Stomach smooth muscle (tissue), 2 donors: ENCODE measurements around the gene VCX3B.
"Not testable (repeated sequence)": the region's sequence is repeated elsewhere in the genome, so short reads cannot be mapped to it uniquely, and the experiment has no call there.

ENCODE experiments used
- H3K27ac ChIP-seq: one replicate; pipeline ENCODE4 v1.7.0; 2013; ENCODE audit warnings: mild to moderate bottlenecking, low read length, inconsistent platforms
- H3K27me3 ChIP-seq, 2 donors: one replicate each; pipeline ENCODE4 v1.7.0; 2013; ENCODE audit warnings: low read length in 2 of 2; ENCODE audit not compliant: insufficient read depth in 2 of 2, control insufficient read depth in 1 of 2
- H3K36me3 ChIP-seq, 2 donors: one replicate each; pipeline ENCODE4 v1.7.0; 2013; ENCODE audit warnings: low read length in 2 of 2; ENCODE audit not compliant: control insufficient read depth in 2 of 2, insufficient read depth in 2 of 2
- H3K4me1 ChIP-seq: one replicate; pipeline ENCODE4 v1.7.0; 2013; ENCODE audit warnings: low read length; ENCODE audit not compliant: control insufficient read depth, insufficient read depth
- H3K4me3 ChIP-seq, 2 donors: one replicate each; pipeline ENCODE4 v1.7.0; 2013; ENCODE audit warnings: low read length in 2 of 2
- H3K9ac ChIP-seq, 2 donors: one replicate each; pipeline ENCODE4 v1.7.0; 2013; ENCODE audit warnings: low read length in 2 of 2, mild to moderate bottlenecking in 1 of 2
- H3K9me3 ChIP-seq, 2 donors: one replicate each; pipeline ENCODE4 v1.7.0; 2013; ENCODE audit warnings: low read length in 2 of 2; ENCODE audit not compliant: control insufficient read depth in 2 of 2
- donor health status: healthy.
- donor health status: Pancreatic carcinoma.

VCX3B gene

GRCh38 chrX:8462488-8462887, 2.1 kb upstream of the VCX3B start:
- H3K27ac ChIP-seq = no peak overlapping the region
- H3K4me1 ChIP-seq = no peaks in the 10 kb centered on the region

DNA sequence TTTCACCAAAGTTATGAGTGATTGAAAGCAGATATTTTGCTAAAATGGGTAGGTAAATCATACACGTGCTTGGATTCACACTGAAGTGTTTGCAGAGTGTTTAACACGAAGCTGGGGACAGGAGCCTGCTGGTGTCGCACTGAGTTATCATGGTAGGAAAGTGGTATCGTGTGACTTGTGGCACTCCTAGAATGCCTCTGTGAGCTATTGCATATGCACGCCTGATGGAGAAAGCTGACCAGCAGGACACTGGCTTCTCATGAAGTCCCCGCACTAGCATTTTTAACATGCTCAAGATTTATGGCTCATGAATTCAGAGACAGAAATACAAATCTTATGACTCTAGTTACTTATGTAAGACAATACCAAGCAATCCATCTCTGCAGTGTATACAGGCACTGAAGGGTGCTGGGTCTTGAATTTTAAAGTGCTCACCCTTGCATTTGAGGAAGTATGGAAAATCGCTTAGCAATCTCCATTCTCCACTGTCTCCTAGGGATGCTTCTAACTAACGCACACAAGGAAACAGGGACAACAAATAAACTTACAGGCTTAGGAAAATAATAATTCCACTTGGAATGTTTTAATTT, 19.8 kb downstream of the VCX3B start:
- H3K4me1 ChIP-seq = no peaks in the 10 kb centered on the region
- H3K27ac ChIP-seq = no peak overlapping the region
- no peak overlapping the region for H3K4me3 ChIP-seq
- no peak overlapping the region for H3K9ac ChIP-seq
- no peaks in the 10 kb centered on the region for H3K36me3 ChIP-seq
- no peaks in the 10 kb centered on the region for H3K9me3 ChIP-seq
- no peaks in the 10 kb centered on the region for H3K27me3 ChIP-seq

More at GRCh38 chrX:8462488-8462887, 2.1 kb upstream of the VCX3B start:
- no peak overlapping the region for H3K9ac ChIP-seq
- no peak overlapping the region for H3K4me3 ChIP-seq
- no peaks in the 10 kb centered on the region for H3K36me3 ChIP-seq
- H3K9me3 ChIP-seq = no peaks in the 10 kb centered on the region
- no peaks in the 10 kb centered on the region for H3K27me3 ChIP-seq

DNA sequence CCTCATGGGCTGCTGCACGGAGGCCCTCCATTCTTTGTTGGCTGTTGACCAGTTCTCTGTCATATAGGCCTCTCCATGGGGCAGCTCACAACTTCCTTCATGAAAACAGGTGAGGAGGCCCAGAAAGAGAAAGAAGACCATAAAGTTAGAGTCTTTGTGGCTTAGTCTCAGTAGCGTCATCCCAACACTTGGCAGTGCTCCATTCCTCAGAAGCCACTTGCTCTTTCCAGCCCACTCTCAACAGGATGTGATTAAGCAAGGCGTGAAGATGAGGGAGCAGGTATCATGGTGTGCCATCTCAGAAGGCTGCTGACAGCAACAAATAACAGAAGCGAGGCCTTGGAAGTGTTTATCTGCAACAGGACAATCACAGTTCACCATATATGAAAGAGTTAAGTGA, 30.4 kb downstream of the VCX3B start:
- not testable (repeated sequence) for H3K27me3 ChIP-seq, H3K9ac ChIP-seq, H3K36me3 ChIP-seq, H3K9me3 ChIP-seq, H3K4me1 ChIP-seq, H3K4me3 ChIP-seq, H3K27ac ChIP-seq

- Histone ChIP-seq H3K27me3 (no peaks in the 10 kb centered on the region), H3K4me3 (no peak overlapping the region), H3K9me3 (no peaks in the 10 kb centered on the region), H3K36me3 (no peaks in the 10 kb centered on the region), H3K9ac (no peak overlapping the region), H3K27ac (no peak overlapping the region), H3K4me1 (no peaks in the 10 kb centered on the region)
Observed at GRCh38 chrX:8500203-8500602, 35.6 kb downstream of the VCX3B start.

DNA sequence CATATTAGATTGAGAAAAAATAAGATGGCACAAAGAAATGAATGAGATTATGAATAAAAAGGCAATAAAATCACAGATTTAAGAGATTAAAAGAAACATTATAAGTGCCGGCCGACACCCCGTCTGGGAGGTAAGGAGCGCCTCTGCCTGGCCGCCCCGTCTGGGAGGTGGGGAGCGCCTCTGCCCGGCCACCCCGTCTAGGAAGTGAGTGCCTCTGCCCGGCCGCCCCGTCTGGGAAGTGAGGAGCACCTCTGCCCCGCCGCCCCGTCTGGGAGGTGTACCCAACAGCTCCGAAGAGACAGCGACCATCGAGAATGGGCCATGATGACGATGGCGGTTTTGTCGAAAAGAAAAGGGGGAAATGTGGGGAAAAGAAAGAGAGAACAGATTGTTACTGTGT, 37.5 kb downstream of the VCX3B start:
- not testable (repeated sequence) for H3K4me1 ChIP-seq, H3K27me3 ChIP-seq

GRCh38 chrX:8504451-8504850, 39.8 kb downstream of the VCX3B start:
- H3K4me3 ChIP-seq = no peak overlapping the region

More for the DNA sequence above, 37.5 kb downstream of the VCX3B start:
- not testable (repeated sequence) for H3K4me3 ChIP-seq, H3K9ac ChIP-seq, H3K27ac ChIP-seq, H3K36me3 ChIP-seq, H3K9me3 ChIP-seq

More at GRCh38 chrX:8504451-8504850, 39.8 kb downstream of the VCX3B start:
- H3K9ac ChIP-seq = no peak overlapping the region
- H3K27ac ChIP-seq = no peak overlapping the region
- H3K4me1 ChIP-seq = no peaks in the 10 kb centered on the region
- H3K27me3 ChIP-seq = no peaks in the 10 kb centered on the region
- H3K36me3 ChIP-seq = no peaks in the 10 kb centered on the region
- H3K9me3 ChIP-seq = no peaks in the 10 kb centered on the region
